Lung (tissue), 12 donors: Measurements from ENCODE around the gene NAALADL2. TPM values are rescaled to one million over a fixed set of nuclear protein-coding genes. Genes with fewer than 3 reads are reported as not detected.
A peak's percentile ranks its signal among the peaks of the same experiment; 100 is the strongest.

Experiments used
- ATAC-seq: fragments of 200-7000 bp; cut with Tn5 transposase; one replicate; pipeline ENCODE4 v1.9.1; 2020; ENCODE audit warnings: moderate number of reproducible peaks; ENCODE audit not compliant: insufficient read depth, low FRiP score
- DNase-seq, 3 donors: peaks; one replicate each; pipeline ENCODE4 v3.0.0-alpha.2; 2013 to 2017
- H3K27ac ChIP-seq, 2 donors: one replicate each; pipeline ENCODE4 v1.5.1; 2013; ENCODE audit warnings: mild to moderate bottlenecking in 2 of 2, moderate library complexity in 2 of 2, control low read depth in 1 of 2, inconsistent platforms in 1 of 2, low read depth in 1 of 2, low read length in 1 of 2
- H3K27me3 ChIP-seq, 3 donors: one replicate each; pipeline ENCODE4 v1.5.1; 2013; ENCODE audit warnings: low read length in 2 of 3; ENCODE audit not compliant: control insufficient read depth in 3 of 3, insufficient read depth in 3 of 3
- H3K36me3 ChIP-seq, 4 donors: one replicate each; pipeline ENCODE4 v1.5.1; 2013; ENCODE audit warnings: low read length in 4 of 4, mild to moderate bottlenecking in 1 of 4, moderate library complexity in 1 of 4; ENCODE audit not compliant: control insufficient read depth in 4 of 4, insufficient read depth in 4 of 4
- H3K4me1 ChIP-seq, 5 donors: one replicate each; pipeline ENCODE4 v1.5.1; 2013; ENCODE audit warnings: low read length in 5 of 5, mild to moderate bottlenecking in 2 of 5, moderate library complexity in 1 of 5; ENCODE audit not compliant: control insufficient read depth in 5 of 5, insufficient read depth in 5 of 5
- H3K4me3 ChIP-seq: one replicate; pipeline ENCODE4 v1.5.1; 2013; ENCODE audit warnings: mild to moderate bottlenecking, control low read depth, moderate library complexity
- H3K9ac ChIP-seq, 2 donors: one replicate each; pipeline ENCODE4 v1.5.1; 2013; ENCODE audit warnings: low read length in 2 of 2, control low read depth in 1 of 2; ENCODE audit not compliant: insufficient read depth in 1 of 2
- H3K9me3 ChIP-seq, 4 donors: one replicate each; pipeline ENCODE4 v1.5.1; 2013; ENCODE audit warnings: low read length in 3 of 4, mild to moderate bottlenecking in 1 of 4, moderate library complexity in 1 of 4; ENCODE audit not compliant: control insufficient read depth in 4 of 4, insufficient read depth in 3 of 4
- CTCF ChIP-seq: IDR thresholded peaks from 2 replicates; pipeline ENCODE4 v1.5.1; 2012; ENCODE audit warnings: mild to moderate bottlenecking; ENCODE audit errors: control extremely low read depth, extremely low read depth
- WGBS, 2 donors: extraction: QIAGEN DNeasy Blood & Tissue Kit; methylation state at CpG; one replicate each; pipeline ENCODE4 v1.1.7; 2013; 5-methylcytosine and 5-hydroxymethylcytosine counted together
- polyA plus RNA-seq, 2 donors: library from polyadenylated mRNA; stranded (reverse); fragments of 200-250 nt; gene quantifications; one replicate each; pipeline ENCODE4 v1.2.1, GENCODE V29; 2013
- total RNA-seq, 2 donors: library from RNA; depleted of rRNA in 1 of 2; stranded (reverse); fragments of >200 nt in 1 of 2; gene quantifications; one replicate each; pipeline ENCODE4 v1.2.1, GENCODE V29; 2014 to 2021
- donor health status: control.
- donor health status: control.
- donor health status: Bipolar disorder and iron deficiency.
- donor health status: healthy.
- donor health status: DM: yes; HTN: yes; CAD: no.

NAALADL2 gene
- total and polyA plus RNA-seq, 4 donors: 0.49 to 46.7 (median 4.7) TPM

GRCh38 chr3:175512700-175513099 is 653.6 kb downstream of the NAALADL2 start:
- TF ChIP-seq CTCF: no peak
- Histone ChIP-seq H3K4me3 (no peak overlapping the region), H3K9me3 (no peaks in the 10 kb centered on the region), H3K27me3 (no peaks in the 10 kb centered on the region), H3K4me1 (no peaks in the 10 kb centered on the region), H3K9ac (no peak overlapping the region), H3K36me3 (no peaks in the 10 kb centered on the region), H3K27ac (no peak overlapping the region)
- DNase-seq: no peak
- 58 to 71% methylated on average over 2 of the region's 2 CpGs for WGBS, 2 donors
- ATAC-seq: no peak

- ATAC-seq (no peak), DNase-seq (no peak)
- Histone ChIP-seq H3K9ac (no peak overlapping the region), H3K36me3 (no peaks in the 10 kb centered on the region), H3K4me3 (no peak overlapping the region), H3K9me3 (no peaks in the 10 kb centered on the region), H3K27ac (no peak overlapping the region), H3K4me1 (no peaks in the 10 kb centered on the region), H3K27me3 (no peaks in the 10 kb centered on the region)
- TF ChIP-seq CTCF: no peak
- WGBS, 2 donors: 83 to 85% methylated on average over 3 of the region's 3 CpGs
These were observed 659.3 kb downstream of the NAALADL2 start for GRCh38 chr3:175518459-175518858.

- 88 to 96% methylated on average over 3 of the region's 3 CpGs for WGBS, 2 donors
- Histone ChIP-seq H3K27ac (no peak overlapping the region), H3K4me3 (no peak overlapping the region), H3K27me3 (no peaks in the 10 kb centered on the region), H3K36me3 (no peaks in the 10 kb centered on the region), H3K9me3 (no peaks in the 10 kb centered on the region), H3K9ac (no peak overlapping the region), H3K4me1 (no peaks in the 10 kb centered on the region)
- no peak for TF ChIP-seq CTCF
- DNase-seq: no peak
- no peak for ATAC-seq
These were observed 662.3 kb downstream of the NAALADL2 start for GRCh38 chr3:175521406-175521805.

- Histone ChIP-seq H3K36me3 (no peaks in the 10 kb centered on the region), H3K27ac (no peak overlapping the region), H3K4me3 (no peak overlapping the region), H3K4me1 (no peaks in the 10 kb centered on the region), H3K9ac (peak overlapping the region in 1 of 2 donors; percentile 27), H3K27me3 (no peaks in the 10 kb centered on the region), H3K9me3 (no peaks in the 10 kb centered on the region)
- ATAC-seq (no peak), DNase-seq (peak in 2 of 3 donors; percentile 1 to 5)
- WGBS, 2 donors: 69 to 74% methylated on average over 2 of the region's 2 CpGs
- TF ChIP-seq CTCF: no peak
These were observed 667.1 kb downstream of the NAALADL2 start for GRCh38 chr3:175526191-175526590.
